NCI-H2107 (cell line): ENCODE data around the gene KIF26B.

Experiments
- DNase-seq: peaks from one replicate; lab custom pipeline; 2025; lab: John Stamatoyannopoulos, UW

Gene KIF26B

GRCh38 chr1:245598524-245599305 lies 443.9 kb downstream of the KIF26B start:
- DNase-seq: no peak

DNA sequence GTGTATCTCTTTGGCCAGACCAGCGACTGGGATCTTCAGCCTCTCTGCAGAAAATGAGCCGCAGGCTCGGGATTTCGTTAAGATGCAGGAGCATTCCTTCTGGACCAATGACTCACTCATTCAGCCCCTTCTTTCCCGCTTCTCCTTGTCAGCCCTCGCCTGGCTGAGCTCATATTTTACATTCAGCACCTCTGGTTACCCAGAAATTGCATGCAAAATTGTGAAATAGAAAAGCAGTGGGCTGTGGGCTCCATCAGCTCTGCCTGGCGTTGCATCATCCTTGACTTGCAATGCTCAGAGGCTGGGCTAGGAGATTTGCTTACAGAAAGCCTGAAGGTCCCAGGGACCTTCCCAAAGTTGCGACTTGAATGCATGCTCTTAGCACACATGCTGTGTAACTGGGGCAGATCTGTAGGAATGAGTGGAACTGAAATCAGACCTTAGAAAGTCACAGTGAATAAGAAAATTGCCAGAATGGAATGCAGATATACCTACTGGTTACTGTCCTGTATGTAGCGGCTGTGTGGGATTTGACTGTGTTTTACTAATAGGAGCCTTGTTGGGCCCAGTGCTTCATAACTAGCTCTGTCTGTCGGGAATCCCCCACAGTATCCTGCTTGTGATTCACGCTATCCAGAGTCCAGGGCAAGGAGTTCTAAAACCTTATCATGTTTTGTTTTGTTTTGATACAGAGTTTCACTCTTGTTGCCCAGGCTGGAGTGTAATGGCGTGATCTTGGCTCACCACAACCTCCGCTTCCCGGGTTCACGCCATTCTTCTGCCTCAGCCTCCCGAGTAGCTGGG lies 444.8 kb downstream of the KIF26B start:
- no peak for DNase-seq

GRCh38 chr1:245600658-245601057 lies 445.9 kb downstream of the KIF26B start:
- DNase-seq: no peak

DNA sequence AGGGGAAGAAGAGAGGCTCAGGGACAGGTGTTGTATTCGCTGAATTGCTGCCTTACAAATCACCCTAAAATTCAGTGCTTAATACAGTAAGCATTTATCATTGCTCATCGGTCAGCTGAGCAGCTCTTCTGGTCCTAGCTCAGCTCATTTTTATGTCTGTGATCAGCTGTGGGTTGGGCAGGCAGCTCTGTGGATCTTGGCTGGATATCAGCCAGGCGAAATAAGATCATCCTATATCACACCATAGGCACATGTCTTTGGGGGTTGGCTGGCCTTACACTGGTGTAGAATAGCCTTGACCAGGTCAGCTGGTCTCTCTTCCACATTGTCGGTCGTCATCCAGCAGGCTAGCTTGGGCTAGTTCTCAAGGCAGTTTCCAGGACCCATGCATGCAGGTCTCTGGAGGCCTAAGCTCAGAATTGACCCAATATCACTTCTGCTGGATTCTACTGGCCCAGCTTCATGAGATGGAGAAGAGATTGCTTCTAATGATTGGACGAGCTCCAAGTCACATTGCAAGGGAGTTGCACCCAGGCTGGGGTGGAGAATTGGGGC lies 448.6 kb downstream of the KIF26B start:
- DNase-seq: no peak

DNA sequence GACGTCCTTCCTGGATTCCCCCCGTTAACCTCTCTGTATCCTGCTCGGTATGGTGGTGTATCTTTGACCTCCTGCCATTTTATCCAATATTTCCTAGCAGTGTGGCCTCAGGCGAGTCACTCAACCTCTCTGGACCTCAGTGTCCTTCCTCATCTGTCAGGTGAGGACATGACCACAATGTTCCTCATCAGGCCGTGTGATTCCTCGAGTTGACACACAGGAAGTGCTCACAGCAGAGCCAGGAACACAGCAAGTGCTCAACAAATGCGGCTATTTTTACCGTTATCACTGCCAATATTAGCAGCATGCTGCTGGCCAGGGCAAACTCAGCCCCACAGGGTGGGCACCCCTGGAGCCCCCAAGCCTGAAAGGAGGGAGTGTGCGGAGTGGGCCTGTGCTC lies 450.2 kb downstream of the KIF26B start:
- no peak for DNase-seq

- DNase-seq: no peak
Observed at GRCh38 chr1:245605480-245606156, 450.8 kb downstream of the KIF26B start.

DNA sequence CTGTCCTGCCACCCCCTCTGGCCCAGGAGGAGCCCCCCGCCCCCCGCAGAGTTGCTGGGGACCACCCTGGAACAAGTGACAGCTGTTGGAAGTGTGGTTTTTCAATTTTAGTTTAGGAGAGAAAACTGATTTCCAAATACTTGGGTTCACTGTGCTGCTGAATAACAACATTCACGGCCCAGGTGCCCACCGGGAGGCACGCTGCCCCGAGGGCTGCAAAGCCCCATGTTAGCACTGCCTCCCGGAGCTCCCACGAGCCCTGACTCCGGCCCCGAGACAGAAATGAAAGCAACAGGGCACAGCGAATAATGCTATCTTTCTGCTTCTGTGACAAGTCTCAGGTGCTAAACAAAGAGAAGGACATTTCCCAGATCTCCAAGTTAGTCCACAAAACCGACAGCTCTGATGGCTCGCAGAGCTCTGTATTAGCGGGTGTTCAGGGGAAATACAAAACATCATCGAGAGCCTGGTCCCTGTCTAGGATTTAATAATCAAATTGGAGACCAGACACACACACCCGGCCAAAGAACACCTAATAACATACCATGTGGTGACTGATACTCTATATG lies 451.5 kb downstream of the KIF26B start:
- no peak for DNase-seq

GRCh38 chr1:245608271-245608670 lies 453.5 kb downstream of the KIF26B start:
- no peak for DNase-seq

GRCh38 chr1:245609354-245610150 lies 454.8 kb downstream of the KIF26B start:
- no peak for DNase-seq

- no peak for DNase-seq
Observed at GRCh38 chr1:245611251-245611650, 456.5 kb downstream of the KIF26B start.

- no peak for DNase-seq
Observed at GRCh38 chr1:245614476-245614875, 459.7 kb downstream of the KIF26B start.

- DNase-seq: no peak
Observed at GRCh38 chr1:245615001-245615400, 460.2 kb downstream of the KIF26B start.

GRCh38 chr1:245621589-245621988 lies 466.8 kb downstream of the KIF26B start:
- no peak for DNase-seq

- DNase-seq: no peak
Observed at GRCh38 chr1:245622332-245623014, 467.7 kb downstream of the KIF26B start.

DNA sequence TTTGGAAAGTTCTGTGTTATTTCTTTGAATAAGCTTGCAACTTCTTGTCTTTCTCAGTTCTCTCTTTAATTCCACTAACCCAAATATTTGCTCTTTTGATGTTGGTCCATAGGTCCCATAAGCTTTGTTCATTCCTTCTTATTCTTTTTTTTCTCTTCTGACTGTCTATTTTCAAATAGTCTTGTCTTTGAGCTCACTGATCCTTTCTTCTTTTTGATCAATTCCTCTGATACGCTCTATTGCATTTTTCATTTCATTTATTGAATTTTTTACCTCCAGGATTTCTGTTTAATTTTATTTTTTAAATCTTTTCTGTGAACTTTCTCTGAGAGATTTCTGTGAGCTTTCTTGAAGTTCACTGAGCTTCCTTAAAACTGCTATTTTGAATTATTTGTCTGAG lies 486.6 kb downstream of the KIF26B start:
- no peak for DNase-seq

GRCh38 chr1:245645406-245645805 lies 490.6 kb downstream of the KIF26B start:
- DNase-seq: no peak

- no peak for DNase-seq
Observed at GRCh38 chr1:245645894-245646293, 491.1 kb downstream of the KIF26B start.

- DNase-seq: no peak
Observed at GRCh38 chr1:245648749-245649522, 494.2 kb downstream of the KIF26B start.

GRCh38 chr1:245649666-245650065 lies 494.9 kb downstream of the KIF26B start:
- DNase-seq: no peak

DNA sequence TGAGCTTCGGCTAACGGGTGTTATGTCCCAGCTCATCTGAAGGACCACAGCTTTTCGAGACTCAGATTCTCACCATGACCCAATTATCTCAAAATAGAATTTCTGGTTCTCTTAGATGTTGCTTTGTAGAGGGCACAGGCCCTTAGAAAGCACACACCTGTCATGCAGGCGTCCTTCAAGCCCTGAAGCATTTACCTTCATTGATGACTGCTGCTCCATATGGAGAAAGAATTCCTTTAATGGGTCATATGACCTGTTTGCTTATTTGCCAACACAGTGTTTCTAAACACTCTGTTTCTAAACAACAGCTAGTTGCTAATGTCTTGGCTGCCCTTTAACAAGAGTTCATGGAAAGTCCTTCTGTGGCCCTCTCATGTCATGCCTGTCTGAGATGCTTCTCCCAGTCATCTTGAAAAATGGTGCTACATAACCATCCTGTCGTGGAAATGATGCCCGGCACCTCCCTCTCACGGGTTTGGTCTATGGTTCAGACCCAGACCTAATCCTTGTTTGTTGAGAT lies 495.7 kb downstream of the KIF26B start:
- DNase-seq: no peak
